Measurements from ENCODE around the gene RAPGEF5.

DNA sequence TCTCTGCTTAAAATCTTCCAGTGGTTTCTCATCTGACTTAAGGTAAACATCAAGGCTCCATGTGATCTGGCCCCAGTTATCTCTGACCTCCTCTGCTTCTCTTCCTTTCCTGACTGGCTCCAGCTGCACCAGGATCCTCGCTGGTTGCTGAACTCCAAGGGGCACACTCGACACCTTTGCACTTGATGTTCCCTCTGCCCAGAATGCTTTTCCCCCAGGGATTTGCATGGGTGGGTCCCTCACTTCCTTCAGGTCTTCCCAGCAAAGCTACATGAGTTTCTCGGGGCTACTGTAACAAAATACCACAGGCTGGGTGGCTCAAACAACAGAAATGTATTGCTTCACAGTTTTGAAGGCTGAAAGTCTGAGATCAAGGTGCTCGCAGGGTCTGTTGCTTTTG lies 245.3 kb downstream of the RAPGEF5 start:
- TF ChIP-seq POLR2A (IDR thresholded peaks at IDR 0.05), result no peak
- TF ChIP-seq CTCF (IDR thresholded peaks at IDR 0.05), result no peak
